IMR-90 (cell line): ENCODE measurements around the gene EGFR. TPM values are rescaled to one million over a fixed set of nuclear protein-coding genes. Genes with fewer than 3 reads are reported as not detected.

Experiments
- ATAC-seq: fragments of 200-7000 bp; cut with Tn5 transposase; 2 replicates; pipeline ENCODE4 v1.9.1; 2020; ENCODE audit warnings: low read depth, mild to moderate bottlenecking, moderate library complexity
- BruUV-seq: library from RNA; stranded (reverse); fragments of 400-500 nt; replicated peaks from 2 replicates; lab custom pipeline; 2021; lab: Mats Ljungman, UMichigan
- CTCF ChIA-PET: fragments of 300-600 bp; formaldehyde crosslinking; extraction: SDS; loops from one replicate; lab custom pipeline; 2021; ENCODE audit warnings: antibody characterized with exemption; lab: Yijun Ruan, JAX
- POLR2A ChIA-PET: fragments of 300-600 bp; sonication (Branson Sonifier 250); formaldehyde crosslinking; loops from one replicate; lab custom pipeline; 2022; ENCODE audit warnings: antibody characterized with exemption; ENCODE audit not compliant: unreplicated experiment; lab: Charles Lee
- DNase-seq: peaks from one replicate; pipeline ENCODE4 v3.0.0; 2013
- H2AFZ ChIP-seq: replicated peaks from 2 replicates; pipeline ENCODE3; 2013; ENCODE audit warnings: low read length, mild to moderate bottlenecking; ENCODE audit not compliant: poor library complexity
- H2AK5ac ChIP-seq: 2 replicates; pipeline ENCODE4 v1.6.1; 2013; ENCODE audit warnings: low read depth, low read length, inconsistent platforms
- H2AK9ac ChIP-seq: replicated peaks from 2 replicates; pipeline ENCODE3; 2013; ENCODE audit warnings: mild to moderate bottlenecking, low read depth, low read length, moderate library complexity; ENCODE audit not compliant: poor library complexity
- H2BK120ac ChIP-seq: 2 replicates; pipeline ENCODE4 v1.6.1; 2013; ENCODE audit warnings: low read depth, low read length, inconsistent platforms
- H2BK15ac ChIP-seq: 3 replicates; pipeline ENCODE4 v1.6.1; 2013; ENCODE audit warnings: low read depth, low read length, inconsistent platforms
- H2BK20ac ChIP-seq: 2 replicates; pipeline ENCODE4 v1.6.1; 2013; ENCODE audit warnings: low read depth, mild to moderate bottlenecking, inconsistent platforms, low read length, moderate library complexity
- H2BK5ac ChIP-seq: 2 replicates; pipeline ENCODE4 v1.6.1; 2013; ENCODE audit warnings: mild to moderate bottlenecking, low read depth, low read length, inconsistent platforms; ENCODE audit not compliant: poor library complexity, severe bottlenecking
- H3K14ac ChIP-seq: replicated peaks from 2 replicates; pipeline ENCODE4 v1.6.1; 2013; ENCODE audit warnings: low read depth, low read length, inconsistent platforms
- H3K18ac ChIP-seq: 2 replicates; pipeline ENCODE4 v1.6.1; 2013; ENCODE audit warnings: low read depth, low read length, control low read depth
- H3K23ac ChIP-seq: 2 replicates; pipeline ENCODE4 v1.6.1; 2013; ENCODE audit warnings: low read depth, low read length, inconsistent platforms
- H3K27ac ChIP-seq: 2 replicates; pipeline ENCODE4 v1.5.1; 2013; ENCODE audit warnings: mild to moderate bottlenecking, control low read depth, low read length; ENCODE audit not compliant: insufficient read depth
- H3K27me3 ChIP-seq: 2 replicates; pipeline ENCODE4 v1.6.1; 2013; ENCODE audit warnings: low read length; ENCODE audit not compliant: control insufficient read depth, insufficient read depth
- H3K36me3 ChIP-seq: 2 replicates; pipeline ENCODE4 v1.6.1; 2013; ENCODE audit warnings: low read length, mixed read lengths; ENCODE audit not compliant: control insufficient read depth, insufficient read depth
- H3K4ac ChIP-seq: 2 replicates; pipeline ENCODE4 v1.6.1; 2013; ENCODE audit warnings: low read depth, low read length, inconsistent platforms
- H3K4me1 ChIP-seq: 2 replicates; pipeline ENCODE4 v1.6.1; 2013; ENCODE audit warnings: low read length, mixed read lengths; ENCODE audit not compliant: control insufficient read depth, insufficient read depth
- H3K4me2 ChIP-seq: 2 replicates; pipeline ENCODE4 v1.6.1; 2013; ENCODE audit warnings: low read depth, mild to moderate bottlenecking, control low read depth, low read length, moderate library complexity
- H3K4me3 ChIP-seq: 2 replicates; pipeline ENCODE4 v1.5.1; 2013; ENCODE audit warnings: low read depth, mild to moderate bottlenecking, control low read depth, low read length, moderate library complexity; ENCODE audit not compliant: insufficient read depth
- H3K56ac ChIP-seq: 2 replicates; pipeline ENCODE4 v1.6.1; 2013; ENCODE audit warnings: low read length, inconsistent platforms; ENCODE audit not compliant: insufficient read depth; ENCODE audit errors: extremely low read depth
- H3K79me1 ChIP-seq, 2 experiments: 2 replicates each; pipeline ENCODE4 v1.6.1; 2013; ENCODE audit warnings: low read length in 2 of 2, inconsistent platforms in 1 of 2, low read depth in 1 of 2
- H3K9ac ChIP-seq: 2 replicates; pipeline ENCODE4 v1.6.1; 2013; ENCODE audit warnings: low read depth, low read length, control low read depth
- H3K9me1 ChIP-seq: 2 replicates; pipeline ENCODE4 v1.6.1; 2013; ENCODE audit warnings: low read length, inconsistent platforms; ENCODE audit not compliant: insufficient read depth
- H3K9me3 ChIP-seq: 2 replicates; pipeline ENCODE4 v1.6.1; 2013; ENCODE audit warnings: low read length; ENCODE audit not compliant: control insufficient read depth, insufficient read depth
- H4K20me1 ChIP-seq: 2 replicates; pipeline ENCODE4 v1.6.1; 2013; ENCODE audit warnings: low read length, inconsistent platforms; ENCODE audit not compliant: insufficient read depth
- H4K5ac ChIP-seq: 2 replicates; pipeline ENCODE4 v1.6.1; 2013; ENCODE audit warnings: mild to moderate bottlenecking, low read depth, low read length, control low read depth
- H4K8ac ChIP-seq, 2 experiments: 2 replicates each; pipeline ENCODE4 v1.6.1; 2013; ENCODE audit warnings: low read depth in 2 of 2, low read length in 2 of 2, control low read depth in 1 of 2, inconsistent platforms in 1 of 2
- H4K91ac ChIP-seq: 2 replicates; pipeline ENCODE4 v1.6.1; 2013; ENCODE audit warnings: low read depth, low read length, inconsistent platforms; ENCODE audit not compliant: insufficient read depth
- CEBPB ChIP-seq: IDR thresholded peaks from 2 replicates; pipeline ENCODE4 v1.6.1; 2012; ENCODE audit warnings: low read depth, low read length, improper control_type of control experiment
- CTCF ChIP-seq: conservative IDR thresholded peaks from 2 replicates; pipeline ENCODE4 v1.5.1; 2012; ENCODE audit warnings: mild to moderate bottlenecking, low read depth, low read length, improper control_type of control experiment
- MAFK ChIP-seq: IDR thresholded peaks from 2 replicates; pipeline ENCODE4 v1.6.1; 2012; ENCODE audit warnings: low read depth, low read length, improper control_type of control experiment
- MAZ ChIP-seq: IDR thresholded peaks from 2 replicates; pipeline ENCODE4 v1.6.1; 2012; ENCODE audit warnings: low read depth, mild to moderate bottlenecking, low read length, improper control_type of control experiment, moderate library complexity, borderline replicate concordance
- MXI1 ChIP-seq: IDR thresholded peaks from 2 replicates; pipeline ENCODE4 v1.6.1; 2012; ENCODE audit warnings: low read depth, mild to moderate bottlenecking, low read length, moderate library complexity, borderline replicate concordance
- RAD21 ChIP-seq: IDR thresholded peaks from 2 replicates; pipeline ENCODE4 v1.6.1; 2012; ENCODE audit warnings: low read length, improper control_type of control experiment
- RCOR1 ChIP-seq: IDR thresholded peaks from 2 replicates; pipeline ENCODE4 v1.6.1; 2012; ENCODE audit warnings: mild to moderate bottlenecking, low read length, improper control_type of control experiment; ENCODE audit not compliant: insufficient replicate concordance
- RFX5 ChIP-seq: IDR thresholded peaks from 2 replicates; pipeline ENCODE4 v1.8.0; 2012; ENCODE audit warnings: low read depth, mild to moderate bottlenecking, low read length, moderate library complexity
- USF2 ChIP-seq: fragments of 150-350 bp; IDR thresholded peaks from 2 replicates; pipeline ENCODE4 v1.6.1; 2017; ENCODE audit warnings: mild to moderate bottlenecking, antibody characterized with exemption, low read length, low read depth
- WGBS, 2 experiments: methylation state at CpG; one replicate each; pipeline versions ENCODE4 v1.1.5 to v1.1.7; 2013; ENCODE audit warnings: missing lambda C conversion rate in 2 of 2; ENCODE audit not compliant: insufficient read length in 1 of 2; ENCODE audit errors: extremely low coverage in 2 of 2; 5-methylcytosine and 5-hydroxymethylcytosine counted together
- dilution Hi-C: fragments of 300-500 bp; cut with HindIII; formaldehyde crosslinking; loops from one replicate; pipeline ENCODE4 v1.14.3; 2018; ENCODE audit warnings: low sequenced_read_pairs; ENCODE audit not compliant: unreplicated experiment
- in situ Hi-C: fragments of 300-500 bp; cut with MboI; formaldehyde crosslinking; loops from 3 replicates; pipeline ENCODE4 v1.14.3; 2019; ENCODE audit warnings: low sequenced_read_pairs, inconsistent platforms, mixed read lengths
- intact Hi-C: fragments of 100-400 bp; cut with micrococcal nuclease; formaldehyde crosslinking; loops from 2 replicates; pipeline ENCODE4 v1.10.0; 2022
- polyA plus RNA-seq, 3 experiments: library from polyadenylated mRNA; depleted of rRNA; stranded (reverse); fragments of >200 nt; gene quantifications; 2 replicates each; pipeline ENCODE4 v1.2.3, GENCODE V29; 2012; ENCODE audit warnings: low replicate concordance in 1 of 3
- total RNA-seq: library from RNA; depleted of rRNA; stranded (reverse); fragments of >200 nt; gene quantifications from 2 replicates; pipeline ENCODE4 v1.2.3, GENCODE V29; 2012
- TF ChIP-seq, protein P1 (sequence below): fragments of 150-350 bp; IDR thresholded peaks from 2 replicates; pipeline ENCODE4 v1.6.1; 2016; ENCODE audit warnings: low read depth, mild to moderate bottlenecking, low read length, moderate library complexity, borderline replicate concordance

The EGFR gene
- total and polyA plus RNA-seq, 2 of the 4 experiments (the other 2 are of a cell fraction), result 36.9 to 60.4 TPM

GRCh38 chr7:55190511-55191160 is 171.8 kb downstream of the EGFR start (continued):
- TF ChIP-seq USF2, result no peak

- CTCF ChIA-PET, result interaction anchor here (1.4 kb wide), 1 partner anchor 64 kb away, joined by 7 read pairs; no protein-coding TSS in a partner anchor
- H3K18ac ChIP-seq, result peak overlapping the region; percentile 31; the same call in 1 of the 2 replicates
- 85% methylated on average over 14 of the region's 17 CpGs; no CpG with 5 or more reads in 1 of the 2 experiments for WGBS, 2 experiments
- H3K9me1 ChIP-seq, result peaks cover 50% of the 10 kb centered on the region
- peak overlapping the region; percentile 85 for H3K27ac ChIP-seq
- dilution Hi-C loops (no loop called here), intact Hi-C loops (loop anchor here (5.0 to 10.0 kb wide), 2 partner anchors 61 to 417 kb away; no protein-coding TSS in a partner anchor), in situ Hi-C loops (no loop called here)
- no peak overlapping the region for H3K4me3 ChIP-seq
- POLR2A ChIA-PET, result no interaction called here
- H3K79me1 ChIP-seq, result peaks cover 26 to 80% of the 10 kb centered on the region in 2 experiments; a peak in 3 of 4 replicates
- H4K5ac ChIP-seq, result peak overlapping the region; percentile 53
- H4K8ac ChIP-seq, result peak overlapping the region; percentile 8 to 77; a peak in 3 of 4 replicates
- H3K4me1 ChIP-seq, result peaks cover 42% of the 10 kb centered on the region
- peak overlapping the region; percentile 64; the same call in 2 of the 3 replicates for H2BK15ac ChIP-seq
- H4K20me1 ChIP-seq, result no peaks in the 10 kb centered on the region
- peak overlapping the region; percentile 87 for H2BK20ac ChIP-seq
- no peak overlapping the region for H3K56ac ChIP-seq
- H3K9me3 ChIP-seq, result no peaks in the 10 kb centered on the region
- H3K4me2 ChIP-seq, result no peak overlapping the region
- H2AK9ac ChIP-seq, result peak overlapping the region; percentile 75
- peaks cover 29% of the 10 kb centered on the region for H3K36me3 ChIP-seq
- H2AFZ ChIP-seq, result peak overlapping the region; percentile 69
- H3K23ac ChIP-seq, result peak overlapping the region; percentile 54; the same call in 1 of the 2 replicates
- H3K9ac ChIP-seq, result no peak overlapping the region
- peak overlapping the region; percentile 92 for H2BK120ac ChIP-seq
- ATAC-seq (no peak), DNase-seq (no peak)
- peak overlapping the region; percentile 96 for H2AK5ac ChIP-seq
- BruUV-seq, result no TSS peak
- peak overlapping the region; percentile 93 for H4K91ac ChIP-seq
- peak overlapping the region; percentile 89 for H3K4ac ChIP-seq
- H2BK5ac ChIP-seq, result peak overlapping the region; percentile 91
- peak overlapping the region; percentile 69 for H3K14ac ChIP-seq
- H3K27me3 ChIP-seq, result no peaks in the 10 kb centered on the region
- TF ChIP-seq MAZ (no peak), MAFK (no peak), CTCF (no peak), RCOR1 (no peak), MXI1 (no peak), RFX5 (no peak), RAD21 (no peak), CEBPB (no peak)
- TF ChIP-seq, protein P1, sequence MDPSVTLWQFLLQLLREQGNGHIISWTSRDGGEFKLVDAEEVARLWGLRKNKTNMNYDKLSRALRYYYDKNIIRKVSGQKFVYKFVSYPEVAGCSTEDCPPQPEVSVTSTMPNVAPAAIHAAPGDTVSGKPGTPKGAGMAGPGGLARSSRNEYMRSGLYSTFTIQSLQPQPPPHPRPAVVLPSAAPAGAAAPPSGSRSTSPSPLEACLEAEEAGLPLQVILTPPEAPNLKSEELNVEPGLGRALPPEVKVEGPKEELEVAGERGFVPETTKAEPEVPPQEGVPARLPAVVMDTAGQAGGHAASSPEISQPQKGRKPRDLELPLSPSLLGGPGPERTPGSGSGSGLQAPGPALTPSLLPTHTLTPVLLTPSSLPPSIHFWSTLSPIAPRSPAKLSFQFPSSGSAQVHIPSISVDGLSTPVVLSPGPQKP, result no peak
These were observed 172.5 kb downstream of the EGFR start for GRCh38 chr7:55191161-55191925.
